Liver (tissue), 9 donors: ENCODE results near the gene RARB. TPM values are rescaled to one million over a fixed set of nuclear protein-coding genes. Genes with fewer than 3 reads are reported as not detected.

Experiments
- DNase-seq: peaks from one replicate; pipeline ENCODE4 v3.0.0-alpha.2; 2017; ENCODE audit warnings: low spot score
- H3K27ac ChIP-seq, 2 donors: one replicate each; pipeline ENCODE4 v1.7.0; 2013; ENCODE audit warnings: inconsistent platforms in 2 of 2, low read length in 2 of 2, control low read depth in 1 of 2, low read depth in 1 of 2, mild to moderate bottlenecking in 1 of 2
- H3K27me3 ChIP-seq, 4 donors: one replicate each; pipeline versions ENCODE4 v1.6.1 to v1.7.0; 2013; ENCODE audit warnings: low read length in 3 of 4, inconsistent platforms in 1 of 4, mild to moderate bottlenecking in 1 of 4, moderate library complexity in 1 of 4; ENCODE audit not compliant: control insufficient read depth in 4 of 4, insufficient read depth in 4 of 4
- H3K36me3 ChIP-seq, 4 donors: one replicate each; pipeline versions ENCODE4 v1.6.1 to v1.7.0; 2013; ENCODE audit warnings: low read length in 3 of 4, mild to moderate bottlenecking in 3 of 4, low read depth in 1 of 4, moderate library complexity in 1 of 4; ENCODE audit not compliant: control insufficient read depth in 4 of 4, insufficient read depth in 3 of 4
- H3K4me1 ChIP-seq, 4 donors: one replicate each; pipeline versions ENCODE4 v1.6.1 to v1.7.0; 2013; ENCODE audit warnings: low read length in 3 of 4, mild to moderate bottlenecking in 3 of 4, moderate library complexity in 1 of 4; ENCODE audit not compliant: control insufficient read depth in 4 of 4, insufficient read depth in 4 of 4
- H3K4me3 ChIP-seq, 3 donors: one replicate each; pipeline versions ENCODE4 v1.6.1 to v1.7.0; 2013; ENCODE audit warnings: low read length in 3 of 3, control low read depth in 1 of 3, low read depth in 1 of 3, mild to moderate bottlenecking in 1 of 3
- H3K9ac ChIP-seq, 2 donors: one replicate each; pipeline ENCODE4 v1.7.0; 2013; ENCODE audit warnings: low read length in 2 of 2, mild to moderate bottlenecking in 2 of 2, moderate library complexity in 2 of 2, control low read depth in 1 of 2, low read depth in 1 of 2
- H3K9me3 ChIP-seq, 4 donors: one replicate each; pipeline versions ENCODE4 v1.6.1 to v1.7.0; 2013; ENCODE audit warnings: low read length in 3 of 4; ENCODE audit not compliant: control insufficient read depth in 4 of 4
- FOXA1 ChIP-seq: IDR thresholded peaks from 2 replicates; pipeline ENCODE4 v1.6.1; 2016; ENCODE audit warnings: antibody characterized with exemption
- FOXA2 ChIP-seq: IDR thresholded peaks from 2 replicates; pipeline ENCODE4 v1.6.1; 2016; ENCODE audit warnings: antibody characterized with exemption
- GABPA ChIP-seq, 2 donors: IDR thresholded peaks in 1 of 2; conservative IDR thresholded peaks in 1 of 2; 2 replicates each; pipeline ENCODE4 v1.6.1; 2016; ENCODE audit warnings: antibody characterized with exemption in 2 of 2, mild to moderate bottlenecking in 1 of 2, moderate library complexity in 1 of 2
- HNF4A ChIP-seq, 2 donors: conservative IDR thresholded peaks; 2 replicates each; pipeline ENCODE4 v1.6.1; 2016; ENCODE audit warnings: antibody characterized with exemption in 2 of 2, mild to moderate bottlenecking in 2 of 2
- JUND ChIP-seq, 2 donors: IDR thresholded peaks; 2 replicates each; pipeline ENCODE4 v1.6.1; 2016; ENCODE audit warnings: antibody characterized with exemption in 2 of 2
- NR2F2 ChIP-seq: IDR thresholded peaks from 2 replicates; pipeline ENCODE4 v1.6.1; 2016; ENCODE audit warnings: antibody characterized with exemption
- RXRA ChIP-seq, 2 donors: IDR thresholded peaks; 2 replicates each; pipeline ENCODE4 v1.6.1; 2017 to 2018; ENCODE audit warnings: antibody characterized with exemption in 2 of 2, mild to moderate bottlenecking in 1 of 2
- SP1 ChIP-seq: IDR thresholded peaks from 2 replicates; pipeline ENCODE4 v1.6.1; 2018; ENCODE audit warnings: antibody characterized with exemption, mild to moderate bottlenecking
- TAF1 ChIP-seq: conservative IDR thresholded peaks from 2 replicates; pipeline ENCODE4 v1.6.1; 2016; ENCODE audit warnings: antibody characterized with exemption, mild to moderate bottlenecking
- YY1 ChIP-seq: IDR thresholded peaks from 2 replicates; pipeline ENCODE4 v1.6.1; 2016; ENCODE audit warnings: antibody characterized with exemption, mild to moderate bottlenecking
- WGBS: extraction: QIAGEN DNeasy Blood & Tissue Kit; methylation state at CpG from one replicate; pipeline ENCODE4 v1.1.7; 2013; 5-methylcytosine and 5-hydroxymethylcytosine counted together
- polyA plus RNA-seq, 2 donors: library from polyadenylated mRNA; stranded (reverse) in 1 of 2; unstranded in 1 of 2; fragments of 200-250 nt in 1 of 2; fragments of >200 nt in 1 of 2; fragmentation: Nextera tagmentation in 1 of 2; extraction: Ambion mirVana in 1 of 2; gene quantifications; one replicate each; pipeline versions ENCODE4 v1.2.1 to v1.2.3, GENCODE V29; 2013 to 2015
- total RNA-seq, 2 donors: library from RNA; depleted of rRNA; stranded (reverse); fragments of >200 nt; gene quantifications; one replicate each; pipeline ENCODE4 v1.2.3, GENCODE V29; 2014
- TF ChIP-seq, protein P1 (sequence below): IDR thresholded peaks from 2 replicates; pipeline ENCODE4 v1.6.1; 2016; ENCODE audit warnings: antibody characterized with exemption
- TF ChIP-seq, protein P2 (sequence below): IDR thresholded peaks from 2 replicates; pipeline ENCODE4 v1.6.1; 2016; ENCODE audit warnings: antibody characterized with exemption
- TF ChIP-seq, protein P3 (sequence below): IDR thresholded peaks from 2 replicates; pipeline ENCODE4 v1.6.1; 2016; ENCODE audit warnings: antibody characterized with exemption
- TF ChIP-seq, protein P4 (sequence below): fragments of 150-350 bp; IDR thresholded peaks from 2 replicates; pipeline ENCODE4 v1.5.1; 2017; ENCODE audit warnings: improper control_type of control experiment, low read depth, low read length; ENCODE audit not compliant: missing input control
- donor health status: healthy.
- donor health status: healthy.
- donor health status: healthy.
- donor health status: healthy.
- donor health status: healthy.

Gene RARB
- total and polyA plus RNA-seq, 4 donors = 2.1 to 3.3 (median 2.3) TPM

DNA sequence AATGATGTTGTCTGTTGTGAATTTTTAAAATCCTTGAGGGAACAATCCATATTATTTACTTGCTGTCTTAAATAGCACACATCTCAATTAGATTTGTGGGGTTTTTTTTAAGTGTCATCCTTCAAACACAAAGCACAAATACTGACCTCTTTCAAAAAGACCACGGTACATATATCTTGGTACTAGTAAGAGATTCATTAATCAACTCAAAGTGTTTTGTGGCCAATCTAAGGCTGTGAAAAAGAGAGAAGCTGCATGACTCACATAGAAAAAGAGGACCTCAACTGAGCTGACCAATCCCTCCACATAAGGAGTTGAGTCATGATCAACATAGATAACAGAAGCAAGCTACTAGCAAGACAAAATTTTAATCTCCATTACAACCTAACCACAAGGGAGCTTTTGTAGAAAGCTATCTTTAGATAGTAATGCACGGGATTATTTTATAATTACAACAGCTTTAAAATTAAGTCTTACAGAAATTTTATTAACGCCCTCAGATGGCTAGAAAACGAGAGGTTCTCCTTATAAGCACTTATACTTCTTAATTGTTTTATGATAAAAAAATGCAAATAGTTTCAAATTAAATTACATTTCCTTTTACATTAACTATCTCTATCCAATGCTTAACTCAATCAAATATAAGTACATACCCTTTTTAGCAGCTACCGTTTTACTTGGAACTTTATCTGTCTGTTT lies 176.2 kb downstream of the RARB start:
- Histone ChIP-seq H3K4me1 (peaks cover 0 to 9% (median 3%) of the 10 kb centered on the region in 4 donors), H3K9me3 (no peaks in the 10 kb centered on the region), H3K36me3 (peaks cover 3 to 36% (median 8%) of the 10 kb centered on the region in 4 donors), H3K9ac (no peak overlapping the region), H3K27me3 (no peaks in the 10 kb centered on the region), H3K27ac (peak overlapping the region; percentile 40 to 70), H3K4me3 (no peak overlapping the region)
- WGBS = 89% methylated on average over 5 of the region's 5 CpGs
- DNase-seq = no peak
- no peak for TF ChIP-seq FOXA1
- TF ChIP-seq, protein P1, sequence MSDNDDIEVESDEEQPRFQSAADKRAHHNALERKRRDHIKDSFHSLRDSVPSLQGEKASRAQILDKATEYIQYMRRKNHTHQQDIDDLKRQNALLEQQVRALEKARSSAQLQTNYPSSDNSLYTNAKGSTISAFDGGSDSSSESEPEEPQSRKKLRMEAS = no peak
- no peak for TF ChIP-seq YY1
- no peak for TF ChIP-seq NR2F2
- TF ChIP-seq TAF1 = no peak
- TF ChIP-seq, protein P2, sequence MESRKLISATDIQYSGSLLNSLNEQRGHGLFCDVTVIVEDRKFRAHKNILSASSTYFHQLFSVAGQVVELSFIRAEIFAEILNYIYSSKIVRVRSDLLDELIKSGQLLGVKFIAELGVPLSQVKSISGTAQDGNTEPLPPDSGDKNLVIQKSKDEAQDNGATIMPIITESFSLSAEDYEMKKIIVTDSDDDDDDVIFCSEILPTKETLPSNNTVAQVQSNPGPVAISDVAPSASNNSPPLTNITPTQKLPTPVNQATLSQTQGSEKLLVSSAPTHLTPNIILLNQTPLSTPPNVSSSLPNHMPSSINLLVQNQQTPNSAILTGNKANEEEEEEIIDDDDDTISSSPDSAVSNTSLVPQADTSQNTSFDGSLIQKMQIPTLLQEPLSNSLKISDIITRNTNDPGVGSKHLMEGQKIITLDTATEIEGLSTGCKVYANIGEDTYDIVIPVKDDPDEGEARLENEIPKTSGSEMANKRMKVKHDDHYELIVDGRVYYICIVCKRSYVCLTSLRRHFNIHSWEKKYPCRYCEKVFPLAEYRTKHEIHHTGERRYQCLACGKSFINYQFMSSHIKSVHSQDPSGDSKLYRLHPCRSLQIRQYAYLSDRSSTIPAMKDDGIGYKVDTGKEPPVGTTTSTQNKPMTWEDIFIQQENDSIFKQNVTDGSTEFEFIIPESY = no peak
- no peak for TF ChIP-seq FOXA2
- TF ChIP-seq GABPA (IDR thresholded peaks at IDR 0.05 in 1 of 2, conservative IDR thresholded peaks at IDR 0.05 in 1 of 2) = no peak
- no peak for TF ChIP-seq HNF4A (conservative IDR thresholded peaks at IDR 0.05)
- no peak for TF ChIP-seq SP1
- TF ChIP-seq, protein P3, sequence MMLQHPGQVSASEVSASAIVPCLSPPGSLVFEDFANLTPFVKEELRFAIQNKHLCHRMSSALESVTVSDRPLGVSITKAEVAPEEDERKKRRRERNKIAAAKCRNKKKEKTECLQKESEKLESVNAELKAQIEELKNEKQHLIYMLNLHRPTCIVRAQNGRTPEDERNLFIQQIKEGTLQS = no peak
- TF ChIP-seq, protein P4, sequence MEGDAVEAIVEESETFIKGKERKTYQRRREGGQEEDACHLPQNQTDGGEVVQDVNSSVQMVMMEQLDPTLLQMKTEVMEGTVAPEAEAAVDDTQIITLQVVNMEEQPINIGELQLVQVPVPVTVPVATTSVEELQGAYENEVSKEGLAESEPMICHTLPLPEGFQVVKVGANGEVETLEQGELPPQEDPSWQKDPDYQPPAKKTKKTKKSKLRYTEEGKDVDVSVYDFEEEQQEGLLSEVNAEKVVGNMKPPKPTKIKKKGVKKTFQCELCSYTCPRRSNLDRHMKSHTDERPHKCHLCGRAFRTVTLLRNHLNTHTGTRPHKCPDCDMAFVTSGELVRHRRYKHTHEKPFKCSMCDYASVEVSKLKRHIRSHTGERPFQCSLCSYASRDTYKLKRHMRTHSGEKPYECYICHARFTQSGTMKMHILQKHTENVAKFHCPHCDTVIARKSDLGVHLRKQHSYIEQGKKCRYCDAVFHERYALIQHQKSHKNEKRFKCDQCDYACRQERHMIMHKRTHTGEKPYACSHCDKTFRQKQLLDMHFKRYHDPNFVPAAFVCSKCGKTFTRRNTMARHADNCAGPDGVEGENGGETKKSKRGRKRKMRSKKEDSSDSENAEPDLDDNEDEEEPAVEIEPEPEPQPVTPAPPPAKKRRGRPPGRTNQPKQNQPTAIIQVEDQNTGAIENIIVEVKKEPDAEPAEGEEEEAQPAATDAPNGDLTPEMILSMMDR = no peak

DNA sequence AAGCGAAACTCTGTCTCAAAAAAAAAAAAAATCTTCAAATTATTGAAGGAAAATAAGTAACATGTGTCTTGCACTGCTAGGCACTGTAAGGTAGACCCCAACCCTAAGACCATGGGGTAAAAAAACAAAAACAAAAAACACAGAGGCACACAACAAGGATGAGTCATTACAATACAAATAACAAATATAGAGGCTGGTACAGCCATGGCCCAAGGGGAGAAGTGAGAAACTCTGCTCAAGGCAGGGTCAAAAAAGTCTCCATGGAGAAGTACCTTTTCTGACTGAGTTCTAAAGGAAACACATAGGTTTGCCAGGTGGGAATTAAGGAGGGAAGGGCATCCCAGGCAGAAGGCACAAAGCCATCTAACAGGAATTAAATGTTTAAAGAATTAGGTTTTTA lies 182.1 kb downstream of the RARB start:
- TF ChIP-seq TAF1 (no peak), RXRA (IDR thresholded peaks at IDR 0.05) (no peak), JUND (IDR thresholded peaks at IDR 0.05) (no peak), NR2F2 (no peak), GABPA (IDR thresholded peaks at IDR 0.05 in 1 of 2, conservative IDR thresholded peaks at IDR 0.05 in 1 of 2) (no peak)
- H3K9me3 ChIP-seq = no peaks in the 10 kb centered on the region
- no peaks in the 10 kb centered on the region for H3K27me3 ChIP-seq
- H3K9ac ChIP-seq = no peak overlapping the region
- DNase-seq = no peak
- WGBS = 96% methylated on average over 1 of the region's 1 CpG
- peaks cover 8 to 19% (median 15%) of the 10 kb centered on the region in 4 donors for H3K4me1 ChIP-seq
- peaks cover 6 to 32% (median 12%) of the 10 kb centered on the region in 4 donors for H3K36me3 ChIP-seq
- peak overlapping the region; percentile 51 to 90 for H3K27ac ChIP-seq
- no peak overlapping the region for H3K4me3 ChIP-seq
